Measurements from ENCODE around the gene KRT7.

Gene KRT7

DNA sequence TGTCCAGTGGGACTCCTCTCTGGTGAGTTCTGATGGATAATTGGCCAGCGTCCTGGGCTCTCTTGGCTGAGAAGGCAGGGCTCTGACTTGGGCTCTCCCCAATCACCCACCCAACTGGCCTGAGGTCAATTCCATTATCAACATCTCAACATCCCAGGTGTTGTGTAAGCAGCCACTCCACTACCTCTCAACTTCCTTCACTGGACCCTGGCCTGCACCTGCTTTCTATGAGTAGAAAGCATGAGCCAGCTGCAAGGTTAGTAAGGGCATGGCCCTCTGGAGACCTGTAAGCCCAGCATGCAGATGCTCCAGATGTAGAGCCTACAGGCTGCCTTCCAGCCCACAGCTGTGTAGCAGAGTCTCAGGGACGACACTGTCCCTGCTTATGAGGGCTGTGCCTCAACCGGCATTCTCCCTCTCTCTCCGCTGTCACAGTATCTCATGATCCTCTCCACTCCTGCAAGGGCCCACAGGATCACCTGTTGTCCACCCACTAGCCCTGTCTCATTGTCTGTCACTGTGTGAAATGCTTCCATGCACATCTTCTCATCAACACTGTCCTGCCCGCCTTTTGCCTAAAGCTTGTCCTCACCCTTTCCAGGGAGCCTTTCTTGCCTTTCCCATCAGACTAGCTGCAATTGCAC, 63.7 kb downstream of the KRT7 start:
- DNase-seq = no peak

Data from hypothalamus (tissue), 51 donors.